ENCODE data around the gene MB21D2.

GRCh38 chr3:192821161-192821560 is 96.5 kb downstream of the MB21D2 start:
- TF ChIP-seq CTCF (IDR thresholded peaks at IDR 0.05) (no peak), EZH2 (IDR thresholded peaks at IDR 0.05) (no peak), EZH2phosphoT487 (IDR thresholded peaks at IDR 0.05) (no peak)
